GM23338 (cell line): Measurements from ENCODE around the gene CETP. TPM values are rescaled to one million over a fixed set of nuclear protein-coding genes. Genes with fewer than 3 reads are reported as not detected.

Source experiments
- ATAC-seq: fragments of 200-7000 bp; cut with Tn5 transposase; 3 replicates; pipeline ENCODE4 v1.9.1; 2020
- DNase-seq: peaks from one replicate; pipeline ENCODE4 v3.0.0-alpha.2; 2015; ENCODE audit warnings: low spot score
- H2AFZ ChIP-seq: fragments of 200-600 bp; sonication (generic); 2 replicates; pipeline ENCODE4 v1.8.0; 2016; ENCODE audit warnings: antibody characterized with exemption, mild to moderate bottlenecking, moderate library complexity
- H3F3A ChIP-seq: fragments of 200-600 bp; sonication (generic); replicated peaks from 2 replicates; pipeline ENCODE4 v1.8.0; 2017; ENCODE audit warnings: antibody characterized with exemption, mixed run types, low read depth
- H3K27ac ChIP-seq: fragments of 200-600 bp; sonication (generic); 2 replicates; pipeline ENCODE4 v1.6.1; 2016; ENCODE audit warnings: low read depth
- H3K27me3 ChIP-seq: fragments of 200-600 bp; sonication (generic); 2 replicates; pipeline ENCODE4 v1.8.0; 2016; ENCODE audit warnings: mild to moderate bottlenecking, mixed run types, moderate library complexity; ENCODE audit not compliant: insufficient read depth
- H3K36me3 ChIP-seq: fragments of 200-600 bp; sonication (generic); 2 replicates; pipeline ENCODE4 v1.8.0; 2016; ENCODE audit warnings: mild to moderate bottlenecking; ENCODE audit not compliant: insufficient read depth
- H3K4me1 ChIP-seq: fragments of 200-600 bp; sonication (generic); 2 replicates; pipeline ENCODE4 v1.8.0; 2016; ENCODE audit warnings: mild to moderate bottlenecking, moderate library complexity; ENCODE audit not compliant: insufficient read depth
- H3K4me2 ChIP-seq: fragments of 200-600 bp; sonication (generic); 2 replicates; pipeline ENCODE4 v1.7.1; 2017; ENCODE audit warnings: mixed run types
- H3K4me3 ChIP-seq: fragments of 200-600 bp; sonication (generic); 2 replicates; pipeline ENCODE4 v1.6.1; 2016; ENCODE audit warnings: mixed run types
- H3K79me2 ChIP-seq: fragments of 200-600 bp; sonication (generic); replicated peaks from 2 replicates; pipeline ENCODE4 v1.8.0; 2017; ENCODE audit warnings: mild to moderate bottlenecking; ENCODE audit not compliant: insufficient read depth
- H3K9me2 ChIP-seq: fragments of 200-600 bp; sonication (generic); 2 replicates; pipeline ENCODE4 v1.8.0; 2017; ENCODE audit not compliant: insufficient read depth
- H4K20me1 ChIP-seq: fragments of 200-600 bp; sonication (generic); replicated peaks from 2 replicates; pipeline ENCODE4 v1.8.0; 2017; ENCODE audit warnings: mild to moderate bottlenecking; ENCODE audit not compliant: insufficient read depth
- H3K27ac Mint-ChIP-seq: 2 replicates; pipeline ENCODE4 v1.8.0; 2020; ENCODE audit warnings: inconsistent platforms, mild to moderate bottlenecking, moderate library complexity, mixed read lengths
- H3K27me3 Mint-ChIP-seq: 3 replicates; pipeline ENCODE4 v1.8.0; 2022; ENCODE audit warnings: low read depth, mild to moderate bottlenecking, moderate library complexity, mixed read lengths, inconsistent platforms; ENCODE audit not compliant: insufficient read depth, poor library complexity
- H3K36me3 Mint-ChIP-seq: 3 replicates; pipeline ENCODE4 v1.8.0; 2021; ENCODE audit warnings: low read depth, mild to moderate bottlenecking, inconsistent platforms, moderate library complexity, mixed read lengths
- H3K4me1 Mint-ChIP-seq: 3 replicates; pipeline ENCODE4 v1.8.0; 2020; ENCODE audit warnings: mild to moderate bottlenecking, inconsistent platforms, mixed read lengths
- H3K4me3 Mint-ChIP-seq: 3 replicates; pipeline ENCODE4 v1.8.0; 2021; ENCODE audit warnings: moderate library complexity, mild to moderate bottlenecking, inconsistent platforms, mixed read lengths
- H3K9me3 Mint-ChIP-seq: 3 replicates; pipeline ENCODE4 v1.8.0; 2020; ENCODE audit warnings: moderate library complexity, mild to moderate bottlenecking, inconsistent platforms, mixed read lengths
- CREB1 ChIP-seq: fragments of 250-450 bp; sonication (Bioruptor Pico); IDR thresholded peaks from 2 replicates; pipeline ENCODE4 v1.5.0; 2020; ENCODE audit warnings: low read depth, mild to moderate bottlenecking, moderate library complexity
- EZH2 ChIP-seq: fragments of 200-600 bp; sonication (generic); IDR thresholded peaks from one replicate; pipeline ENCODE4 v1.8.0; 2017; ENCODE audit warnings: antibody characterized with exemption, mild to moderate bottlenecking, low read depth; ENCODE audit not compliant: unreplicated experiment
- EZH2phosphoT487 ChIP-seq: fragments of 200-600 bp; sonication (generic); IDR thresholded peaks from one replicate; pipeline ENCODE4 v1.8.1; 2018; ENCODE audit warnings: antibody characterized with exemption; ENCODE audit not compliant: unreplicated experiment
- JUNB ChIP-seq: IDR thresholded peaks from one replicate; pipeline ENCODE4 v1.6.1; 2016; ENCODE audit warnings: antibody characterized with exemption; ENCODE audit not compliant: unreplicated experiment
- POLR2AphosphoS5 ChIP-seq: IDR thresholded peaks from 2 replicates; pipeline ENCODE4 v1.6.1; 2016; ENCODE audit warnings: antibody characterized with exemption, low read depth
- REST ChIP-seq: IDR thresholded peaks from one replicate; pipeline ENCODE4 v1.6.1; 2018; ENCODE audit warnings: antibody characterized with exemption; ENCODE audit not compliant: unreplicated experiment
- STAT1 ChIP-seq: IDR thresholded peaks from one replicate; pipeline ENCODE4 v1.6.1; 2016; ENCODE audit warnings: antibody characterized with exemption; ENCODE audit not compliant: unreplicated experiment
- ZNF114 ChIP-seq: fragments of 250-450 bp; sonication (Bioruptor Pico); IDR thresholded peaks from 2 replicates; pipeline ENCODE4 v1.5.0; 2020; ENCODE audit warnings: mild to moderate bottlenecking, moderate library complexity
- ZNF462 ChIP-seq: fragments of 250-450 bp; sonication (Bioruptor Pico); IDR thresholded peaks from 2 replicates; pipeline ENCODE4 v1.5.0; 2020; ENCODE audit warnings: mild to moderate bottlenecking, moderate library complexity
- polyA plus RNA-seq: library from polyadenylated mRNA; unstranded; fragments of >200 nt; fragmentation: Nextera tagmentation; extraction: Ambion mirVana; gene quantifications from 2 replicates; pipeline ENCODE4 v1.2.1, GENCODE V29; 2016
- total RNA-seq: library from RNA; depleted of rRNA; stranded (reverse); fragments of >200 nt; shearing (Covaris generic); gene quantifications from 2 replicates; pipeline ENCODE4 v1.2.3, GENCODE V29; 2014

Gene CETP
- total and polyA plus RNA-seq, 2 experiments from 2014 or later: not detected

- H3K36me3 ChIP-seq: no peaks in the 10 kb centered on the region
- Mint-ChIP-seq H3K36me3 (no peaks in the 10 kb centered on the region), H3K27me3 (peaks cover 4% of the 10 kb centered on the region), H3K4me3 (no peak overlapping the region), H3K4me1 (peaks cover 40% of the 10 kb centered on the region), H3K9me3 (no peaks in the 10 kb centered on the region), H3K27ac (no peak overlapping the region)
- no peaks in the 10 kb centered on the region for H3K79me2 ChIP-seq
- H3K27me3 ChIP-seq: no peaks in the 10 kb centered on the region
- TF ChIP-seq ZNF114 (CRISPR knock-in tag): no peak
- no peaks in the 10 kb centered on the region for H3F3A ChIP-seq
- peaks cover 19% of the 10 kb centered on the region for H3K4me1 ChIP-seq
- no peak overlapping the region for H3K4me3 ChIP-seq
- ATAC-seq: no peak
- no peaks in the 10 kb centered on the region for H4K20me1 ChIP-seq
- H3K4me2 ChIP-seq: no peak overlapping the region
- H2AFZ ChIP-seq: no peak overlapping the region
- no peaks in the 10 kb centered on the region for H3K9me2 ChIP-seq
- H3K27ac ChIP-seq: no peak overlapping the region
- no peak for DNase-seq
Observed at GRCh38 chr16:56912746-56913708, 48.7 kb upstream of the CETP start.

- H3K4me1 ChIP-seq: peaks cover 18% of the 10 kb centered on the region
- Mint-ChIP-seq H3K4me1 (peaks cover 27% of the 10 kb centered on the region), H3K27ac (no peak overlapping the region), H3K36me3 (no peaks in the 10 kb centered on the region), H3K4me3 (no peak overlapping the region), H3K27me3 (peaks cover 7% of the 10 kb centered on the region), H3K9me3 (no peaks in the 10 kb centered on the region)
- no peak overlapping the region for H2AFZ ChIP-seq
- H3K9me2 ChIP-seq: no peaks in the 10 kb centered on the region
- H3K4me3 ChIP-seq: no peak overlapping the region
- H3K36me3 ChIP-seq: no peaks in the 10 kb centered on the region
- no peaks in the 10 kb centered on the region for H3F3A ChIP-seq
- no peaks in the 10 kb centered on the region for H3K27me3 ChIP-seq
- no peaks in the 10 kb centered on the region for H4K20me1 ChIP-seq
- no peak for ATAC-seq
- no peak overlapping the region for H3K4me2 ChIP-seq
- no peaks in the 10 kb centered on the region for H3K79me2 ChIP-seq
- no peak overlapping the region for H3K27ac ChIP-seq
- no peak for DNase-seq
- TF ChIP-seq POLR2AphosphoS5 (no peak), ZNF462 (CRISPR knock-in tag) (no peak), ZNF114 (CRISPR knock-in tag) (no peak), EZH2 (no peak), STAT1 (no peak), CREB1 (CRISPR knock-in tag) (no peak), EZH2phosphoT487 (no peak), JUNB (no peak), REST (no peak)
Observed at GRCh38 chr16:56914896-56915295, 46.9 kb upstream of the CETP start.
